Measurements from ENCODE around the gene AKIRIN2.
A peak's percentile ranks its signal among the peaks of the same experiment; 100 is the strongest.

AKIRIN2 gene

GRCh38 chr6:87728706-87729105 is 26.7 kb upstream of the AKIRIN2 start:
- no peak overlapping the region for H3K23ac ChIP-seq (ENCODE audit: low read depth, low read length, poor library complexity)

DNA sequence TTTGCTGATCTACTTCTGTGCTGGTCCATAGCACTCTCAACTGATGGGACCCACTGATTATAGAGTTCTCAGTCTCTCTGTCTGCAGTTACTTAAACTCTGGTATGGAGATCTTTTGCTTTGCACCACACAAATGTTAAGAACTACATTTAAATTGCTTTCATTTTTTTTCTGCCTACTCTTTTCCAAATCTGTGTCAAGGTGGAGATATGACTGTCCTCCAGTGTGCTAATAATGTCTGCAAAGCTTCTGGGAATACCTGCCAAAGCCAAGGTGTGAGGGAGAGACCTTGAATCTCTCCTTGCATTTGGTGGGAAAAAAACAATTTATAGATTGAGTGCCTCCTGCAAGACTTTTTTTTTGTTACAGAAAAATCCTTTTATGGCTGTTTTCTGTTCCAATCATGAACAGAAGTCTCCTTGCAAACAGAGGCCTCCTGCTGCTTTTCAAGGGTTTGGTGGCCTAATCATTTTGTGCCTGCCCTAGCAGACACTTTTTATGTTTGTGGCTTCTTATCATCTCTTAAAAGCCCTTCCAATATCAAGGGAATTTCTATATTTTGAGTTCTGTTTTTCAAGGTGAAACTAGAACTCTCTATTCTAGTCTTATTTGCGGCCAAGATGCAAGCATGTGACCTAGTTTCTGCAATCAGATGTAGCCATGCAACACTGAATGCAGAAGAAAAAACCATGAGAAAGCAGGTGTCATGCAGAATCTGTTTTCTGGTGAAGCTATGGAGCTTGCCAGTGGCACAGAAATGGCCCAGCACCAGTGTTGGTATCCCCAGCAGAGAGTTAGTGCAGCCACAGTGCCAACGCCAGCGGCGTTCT is 23.2 kb upstream of the AKIRIN2 start:
- H3K4me3 ChIP-seq (ENCODE audit: low read length in 2 of 2): no peak overlapping the region
- H2BK12ac ChIP-seq (ENCODE audit: low read length): no peak overlapping the region
- H3K79me1 ChIP-seq (ENCODE audit: low read depth, low read length): no peaks in the 10 kb centered on the region
- H2BK15ac ChIP-seq (ENCODE audit: low read length): no peak overlapping the region
- no peaks in the 10 kb centered on the region for H3K27me3 ChIP-seq (ENCODE audit: control insufficient read depth in 3 of 3, insufficient read depth in 3 of 3, low read depth in 1 of 3, low read length in 3 of 3)
- H3K9ac ChIP-seq (ENCODE audit: low read depth, low read length, poor library complexity): no peak overlapping the region
- H2AFZ ChIP-seq (ENCODE audit: low read length): no peak overlapping the region
- no CpG with 5 or more reads among the region's 4 CpGs for WGBS, 2 donors (ENCODE audit: extremely low coverage in 2 of 2, insufficient read length in 2 of 2, insufficient replicate concordance in 1 of 2)
- H3K4ac ChIP-seq (ENCODE audit: low read length): no peak overlapping the region
- H3K18ac ChIP-seq (ENCODE audit: low read length): no peak overlapping the region
- no peak overlapping the region for H2BK120ac ChIP-seq (ENCODE audit: low read depth, low read length)
- no peak overlapping the region for H3K14ac ChIP-seq (ENCODE audit: low read length)
- no peaks in the 10 kb centered on the region for H3K36me3 ChIP-seq (replicated peaks in 1 of 2; ENCODE audit: control insufficient read depth in 2 of 2, insufficient read depth in 2 of 2, low read length in 2 of 2)
- H3K23ac ChIP-seq (ENCODE audit: low read depth, low read length, poor library complexity): no peak overlapping the region
- H3K27ac ChIP-seq (replicated peaks; ENCODE audit: low read length): no peak overlapping the region
- no peak overlapping the region for H2AK5ac ChIP-seq (ENCODE audit: low read depth, low read length)
- no peak overlapping the region for H4K8ac ChIP-seq (ENCODE audit: low read depth, low read length)
- no peak for DNase-seq (ENCODE audit: low spot score)
- H3K4me1 ChIP-seq (ENCODE audit: control insufficient read depth in 2 of 2, insufficient read depth in 1 of 2, low read depth in 1 of 2, low read length in 2 of 2): peaks cover 6 to 11% of the 10 kb centered on the region in 2 donors
- H4K91ac ChIP-seq (ENCODE audit: low read depth, low read length, poor library complexity): no peak overlapping the region
- H2BK5ac ChIP-seq (ENCODE audit: low read length): no peak overlapping the region
- H3K4me2 ChIP-seq (ENCODE audit: insufficient read depth, low read length, poor library complexity, severe bottlenecking): no peak overlapping the region
- no peaks in the 10 kb centered on the region for H3K9me3 ChIP-seq (replicated peaks in 1 of 2; ENCODE audit: control insufficient read depth in 2 of 2, insufficient read depth in 1 of 2, low read depth in 1 of 2, low read length in 2 of 2)

More at GRCh38 chr6:87728706-87729105, 26.7 kb upstream of the AKIRIN2 start:
- Histone ChIP-seq H3K27ac (replicated peaks; ENCODE audit: low read length) (no peak overlapping the region), H3K27me3 (ENCODE audit: control insufficient read depth in 3 of 3, insufficient read depth in 3 of 3, low read depth in 1 of 3, low read length in 3 of 3) (no peaks in the 10 kb centered on the region), H2BK5ac (ENCODE audit: low read length) (no peak overlapping the region), H3K4me3 (ENCODE audit: low read length in 2 of 2) (no peak overlapping the region), H3K36me3 (replicated peaks in 1 of 2; ENCODE audit: control insufficient read depth in 2 of 2, insufficient read depth in 2 of 2, low read length in 2 of 2) (no peaks in the 10 kb centered on the region), H4K91ac (ENCODE audit: low read depth, low read length, poor library complexity) (no peak overlapping the region), H2BK12ac (ENCODE audit: low read length) (no peak overlapping the region), H3K14ac (ENCODE audit: low read length) (no peak overlapping the region), H3K9ac (ENCODE audit: low read depth, low read length, poor library complexity) (no peak overlapping the region), H2AK5ac (ENCODE audit: low read depth, low read length) (no peak overlapping the region), H3K4me2 (ENCODE audit: insufficient read depth, low read length, poor library complexity, severe bottlenecking) (no peak overlapping the region), H2BK15ac (ENCODE audit: low read length) (no peak overlapping the region), H3K4me1 (ENCODE audit: control insufficient read depth in 2 of 2, insufficient read depth in 1 of 2, low read depth in 1 of 2, low read length in 2 of 2) (peaks cover 0 to 1% of the 10 kb centered on the region in 2 donors), H2AFZ (ENCODE audit: low read length) (no peak overlapping the region), H4K8ac (ENCODE audit: low read depth, low read length) (no peak overlapping the region), H3K9me3 (replicated peaks in 1 of 2; ENCODE audit: control insufficient read depth in 2 of 2, insufficient read depth in 1 of 2, low read depth in 1 of 2, low read length in 2 of 2) (no peaks in the 10 kb centered on the region), H3K4ac (ENCODE audit: low read length) (no peak overlapping the region), H3K79me1 (ENCODE audit: low read depth, low read length) (no peaks in the 10 kb centered on the region), H3K18ac (ENCODE audit: low read length) (no peak overlapping the region), H2BK120ac (ENCODE audit: low read depth, low read length) (no peak overlapping the region)
- DNase-seq (ENCODE audit: low spot score): no peak
- no CpG with 5 or more reads among the region's 3 CpGs for WGBS, 2 donors (ENCODE audit: extremely low coverage in 2 of 2, insufficient read length in 2 of 2, insufficient replicate concordance in 1 of 2)

DNA sequence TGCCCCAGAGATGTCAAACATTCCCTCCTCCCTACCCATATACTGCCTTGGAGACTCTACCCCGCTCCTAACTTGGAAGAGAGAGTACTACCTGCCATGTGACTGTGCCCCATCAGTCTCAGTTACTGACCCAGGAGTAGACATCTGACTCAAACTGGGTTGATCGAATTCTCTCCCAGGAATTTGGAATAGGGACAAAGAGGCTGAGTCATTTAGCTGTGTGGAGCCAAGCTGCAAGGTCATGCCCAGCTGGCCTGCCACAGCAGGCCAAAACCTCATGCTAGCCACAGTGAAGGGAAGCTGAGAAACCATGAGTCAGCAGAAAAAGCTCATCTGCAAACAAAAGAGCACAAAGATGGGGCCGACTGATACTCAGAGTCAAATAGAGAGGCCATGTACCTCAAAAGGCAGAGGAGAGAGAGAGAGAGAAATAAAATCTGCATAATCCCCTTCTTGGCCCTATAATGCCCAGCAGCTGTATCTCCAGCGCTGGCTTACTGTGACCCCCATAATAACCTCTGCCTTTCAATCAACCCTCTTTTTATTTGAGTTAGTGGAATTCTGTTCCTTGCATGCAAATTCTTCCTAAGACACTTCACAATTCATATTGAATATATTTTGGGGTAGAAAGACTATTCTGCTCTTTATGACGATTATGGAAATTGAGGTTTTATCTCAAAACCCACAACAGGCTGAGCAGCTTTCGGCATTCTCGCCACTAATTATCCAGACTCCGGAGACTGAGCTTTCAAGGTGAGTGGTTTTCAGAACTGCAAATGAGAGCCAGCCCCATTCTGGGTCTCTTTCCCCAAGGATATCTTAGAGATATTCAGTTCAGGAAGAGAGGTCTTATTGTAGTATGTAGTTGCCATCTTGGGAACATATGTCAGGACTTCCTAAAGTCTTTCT is 21.4 kb upstream of the AKIRIN2 start:
- no peak overlapping the region for H4K8ac ChIP-seq (ENCODE audit: low read depth, low read length)
- no peak overlapping the region for H3K4me3 ChIP-seq (ENCODE audit: low read length in 2 of 2)
- no peak overlapping the region for H3K14ac ChIP-seq (ENCODE audit: low read length)
- no peak overlapping the region for H3K4ac ChIP-seq (ENCODE audit: low read length)
- no peaks in the 10 kb centered on the region for H3K27me3 ChIP-seq (ENCODE audit: control insufficient read depth in 3 of 3, insufficient read depth in 3 of 3, low read depth in 1 of 3, low read length in 3 of 3)
- H2AFZ ChIP-seq (ENCODE audit: low read length): peak overlapping the region; percentile 69
- no CpG with 5 or more reads among the region's 8 CpGs for WGBS, 2 donors (ENCODE audit: extremely low coverage in 2 of 2, insufficient read length in 2 of 2, insufficient replicate concordance in 1 of 2)
- H3K4me2 ChIP-seq (ENCODE audit: insufficient read depth, low read length, poor library complexity, severe bottlenecking): no peak overlapping the region
- no peak overlapping the region for H2BK12ac ChIP-seq (ENCODE audit: low read length)
- peak; percentile 56 for DNase-seq (ENCODE audit: low spot score)
- H4K91ac ChIP-seq (ENCODE audit: low read depth, low read length, poor library complexity): no peak overlapping the region
- H3K23ac ChIP-seq (ENCODE audit: low read depth, low read length, poor library complexity): no peak overlapping the region
- H3K36me3 ChIP-seq (replicated peaks in 1 of 2; ENCODE audit: control insufficient read depth in 2 of 2, insufficient read depth in 2 of 2, low read length in 2 of 2): no peaks in the 10 kb centered on the region
- no peak overlapping the region for H3K27ac ChIP-seq (replicated peaks; ENCODE audit: low read length)
- no peak overlapping the region for H2BK5ac ChIP-seq (ENCODE audit: low read length)
- H2AK5ac ChIP-seq (ENCODE audit: low read depth, low read length): no peak overlapping the region
- no peaks in the 10 kb centered on the region for H3K79me1 ChIP-seq (ENCODE audit: low read depth, low read length)
- H3K9ac ChIP-seq (ENCODE audit: low read depth, low read length, poor library complexity): no peak overlapping the region
- H3K18ac ChIP-seq (ENCODE audit: low read length): no peak overlapping the region
- H2BK120ac ChIP-seq (ENCODE audit: low read depth, low read length): no peak overlapping the region
- no peak overlapping the region for H2BK15ac ChIP-seq (ENCODE audit: low read length)
- H3K9me3 ChIP-seq (replicated peaks in 1 of 2; ENCODE audit: control insufficient read depth in 2 of 2, insufficient read depth in 1 of 2, low read depth in 1 of 2, low read length in 2 of 2): no peaks in the 10 kb centered on the region
- peaks cover 6 to 11% of the 10 kb centered on the region in 2 donors for H3K4me1 ChIP-seq (ENCODE audit: control insufficient read depth in 2 of 2, insufficient read depth in 1 of 2, low read depth in 1 of 2, low read length in 2 of 2)
